Parathyroid adenoma (tissue), 2 donors: ENCODE results near the gene TP53RK.

Experiments
- H2AFZ ChIP-seq: fragments of 300-600 bp; sonication (generic); one replicate; pipeline ENCODE4 v1.7.0; 2017; ENCODE audit warnings: antibody characterized with exemption, mild to moderate bottlenecking
- H3K27ac ChIP-seq: fragments of 300-600 bp; sonication (generic); one replicate; pipeline ENCODE4 v1.7.0; 2017
- H3K27me3 ChIP-seq: fragments of 300-600 bp; sonication (generic); one replicate; pipeline ENCODE4 v1.7.0; 2017; ENCODE audit warnings: low read length; ENCODE audit not compliant: control insufficient read depth, insufficient read depth
- H3K36me3 ChIP-seq: fragments of 300-600 bp; sonication (generic); one replicate; pipeline ENCODE4 v1.7.0; 2017; ENCODE audit warnings: low read length; ENCODE audit not compliant: control insufficient read depth, insufficient read depth
- H3K4me1 ChIP-seq: fragments of 300-600 bp; sonication (generic); one replicate; pipeline ENCODE4 v1.7.0; 2017; ENCODE audit warnings: control low read depth
- H3K4me2 ChIP-seq: fragments of 300-600 bp; sonication (generic); one replicate; pipeline ENCODE4 v1.7.0; 2017; ENCODE audit warnings: low read length
- H3K4me3 ChIP-seq: fragments of 300-600 bp; sonication (generic); one replicate; pipeline ENCODE4 v1.7.0; 2017; ENCODE audit warnings: low read depth, low read length
- H3K79me2 ChIP-seq: fragments of 300-600 bp; sonication (generic); one replicate; pipeline ENCODE4 v1.7.0; 2017; ENCODE audit warnings: control low read depth
- H3K9ac ChIP-seq: fragments of 300-600 bp; sonication (generic); one replicate; pipeline ENCODE4 v1.7.0; 2017; ENCODE audit warnings: mild to moderate bottlenecking
- H3K9me3 ChIP-seq: fragments of 300-600 bp; sonication (generic); one replicate; pipeline ENCODE4 v1.7.0; 2017; ENCODE audit warnings: low read length; ENCODE audit not compliant: control insufficient read depth
- CTCF ChIP-seq: fragments of 300-600 bp; sonication (generic); IDR thresholded peaks from one replicate; pipeline ENCODE4 v1.7.0; 2017; ENCODE audit warnings: antibody characterized with exemption, mild to moderate bottlenecking
- donor health status: primary hyperparathyroidism.

TP53RK gene

GRCh38 chr20:46720019-46720418 lies 30.8 kb upstream of the TP53RK start:
- Histone ChIP-seq H3K79me2 (no peaks in the 10 kb centered on the region), H3K4me3 (no peak overlapping the region), H3K9ac (no peak overlapping the region), H3K27me3 (no peaks in the 10 kb centered on the region), H3K9me3 (no peaks in the 10 kb centered on the region), H3K4me1 (no peaks in the 10 kb centered on the region), H3K4me2 (no peak overlapping the region), H3K36me3 (no peaks in the 10 kb centered on the region), H3K27ac (no peak overlapping the region), H2AFZ (no peak overlapping the region)
- no peak for TF ChIP-seq CTCF

GRCh38 chr20:46717818-46718541 lies 28.7 kb upstream of the TP53RK start:
- H3K9ac ChIP-seq: no peak overlapping the region
- no peak overlapping the region for H2AFZ ChIP-seq
- no peak overlapping the region for H3K4me3 ChIP-seq
- H3K9me3 ChIP-seq: no peaks in the 10 kb centered on the region
- no peaks in the 10 kb centered on the region for H3K36me3 ChIP-seq
- H3K4me1 ChIP-seq: no peaks in the 10 kb centered on the region
- TF ChIP-seq CTCF: no peak
- H3K27me3 ChIP-seq: no peaks in the 10 kb centered on the region
- no peak overlapping the region for H3K27ac ChIP-seq
- H3K79me2 ChIP-seq: no peaks in the 10 kb centered on the region
- no peak overlapping the region for H3K4me2 ChIP-seq

GRCh38 chr20:46715292-46715756 lies 26.1 kb upstream of the TP53RK start:
- Histone ChIP-seq H2AFZ (no peak overlapping the region), H3K9ac (no peak overlapping the region), H3K27ac (no peak overlapping the region), H3K79me2 (no peaks in the 10 kb centered on the region), H3K4me1 (peaks cover 3% of the 10 kb centered on the region), H3K36me3 (no peaks in the 10 kb centered on the region), H3K27me3 (no peaks in the 10 kb centered on the region), H3K9me3 (no peaks in the 10 kb centered on the region), H3K4me2 (no peak overlapping the region), H3K4me3 (no peak overlapping the region)
- no peak for TF ChIP-seq CTCF

GRCh38 chr20:46713957-46714834 lies 25.0 kb upstream of the TP53RK start:
- Histone ChIP-seq H3K4me1 (peaks cover 7% of the 10 kb centered on the region), H3K27me3 (no peaks in the 10 kb centered on the region), H3K79me2 (no peaks in the 10 kb centered on the region), H3K4me2 (no peak overlapping the region), H2AFZ (no peak overlapping the region), H3K9ac (no peak overlapping the region), H3K27ac (no peak overlapping the region), H3K36me3 (no peaks in the 10 kb centered on the region), H3K4me3 (no peak overlapping the region), H3K9me3 (no peaks in the 10 kb centered on the region)
- TF ChIP-seq CTCF: no peak
